22Rv1 (cell line): ENCODE results near the gene OR2A25.
A peak's percentile ranks its signal among the peaks of the same experiment; 100 is the strongest.

Source experiments
- H3K27ac ChIP-seq: fragments of 450-650 bp; 2 replicates; pipeline ENCODE4 v1.5.1; 2017
- ZFX ChIP-seq: fragments of 450-650 bp; IDR thresholded peaks from 2 replicates; pipeline ENCODE4 v1.6.1; 2017; ENCODE audit warnings: antibody characterized with exemption, borderline replicate concordance
- TF ChIP-seq, protein P1 (sequence below): fragments of 450-650 bp; IDR thresholded peaks from 2 replicates; pipeline ENCODE4 v1.5.1; 2017; ENCODE audit warnings: mild to moderate bottlenecking

Gene OR2A25

GRCh38 chr7:144102041-144102440 is 32.4 kb downstream of the OR2A25 start:
- TF ChIP-seq, protein P1, sequence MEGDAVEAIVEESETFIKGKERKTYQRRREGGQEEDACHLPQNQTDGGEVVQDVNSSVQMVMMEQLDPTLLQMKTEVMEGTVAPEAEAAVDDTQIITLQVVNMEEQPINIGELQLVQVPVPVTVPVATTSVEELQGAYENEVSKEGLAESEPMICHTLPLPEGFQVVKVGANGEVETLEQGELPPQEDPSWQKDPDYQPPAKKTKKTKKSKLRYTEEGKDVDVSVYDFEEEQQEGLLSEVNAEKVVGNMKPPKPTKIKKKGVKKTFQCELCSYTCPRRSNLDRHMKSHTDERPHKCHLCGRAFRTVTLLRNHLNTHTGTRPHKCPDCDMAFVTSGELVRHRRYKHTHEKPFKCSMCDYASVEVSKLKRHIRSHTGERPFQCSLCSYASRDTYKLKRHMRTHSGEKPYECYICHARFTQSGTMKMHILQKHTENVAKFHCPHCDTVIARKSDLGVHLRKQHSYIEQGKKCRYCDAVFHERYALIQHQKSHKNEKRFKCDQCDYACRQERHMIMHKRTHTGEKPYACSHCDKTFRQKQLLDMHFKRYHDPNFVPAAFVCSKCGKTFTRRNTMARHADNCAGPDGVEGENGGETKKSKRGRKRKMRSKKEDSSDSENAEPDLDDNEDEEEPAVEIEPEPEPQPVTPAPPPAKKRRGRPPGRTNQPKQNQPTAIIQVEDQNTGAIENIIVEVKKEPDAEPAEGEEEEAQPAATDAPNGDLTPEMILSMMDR, result no peak
- no peak for TF ChIP-seq ZFX
- no peak overlapping the region for H3K27ac ChIP-seq

- TF ChIP-seq, protein P1, result no peak
- no peak for TF ChIP-seq ZFX
- H3K27ac ChIP-seq, result no peak overlapping the region
Observed at GRCh38 chr7:144105211-144105610, 35.6 kb downstream of the OR2A25 start.

DNA sequence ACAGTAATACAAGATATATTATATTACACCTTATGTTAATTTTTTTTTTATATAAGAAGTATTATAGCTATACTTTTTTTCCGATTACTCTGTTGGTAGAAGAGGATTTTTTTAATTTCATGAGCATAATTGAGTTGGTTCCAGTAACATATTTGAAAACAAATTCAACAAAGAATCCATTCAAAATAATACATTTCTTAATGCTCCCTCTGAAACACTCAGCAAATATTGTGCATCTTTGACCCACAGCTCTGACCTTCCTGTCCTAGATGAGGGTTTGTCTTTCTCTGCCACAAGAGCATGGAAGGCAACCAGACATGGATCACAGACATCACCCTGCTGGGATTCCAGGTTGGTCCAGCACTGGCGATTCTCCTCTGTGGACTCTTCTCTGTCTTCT is 39.7 kb downstream of the OR2A25 start, which contains the start of gene OR2A2:
OR2A2 (plus strand) TSS at position 301 of the 400 bp plus-strand sequence; CDS start at position 301, 0 bp downstream.
- no peak within 1 kb of the TSS for H3K27ac ChIP-seq
- no peak for TF ChIP-seq ZFX
- TF ChIP-seq, protein P1, result no peak

- no peak for TF ChIP-seq ZFX
- TF ChIP-seq, protein P1, result no peak
- H3K27ac ChIP-seq, result no peak overlapping the region
Observed at GRCh38 chr7:144110272-144110671, 40.7 kb downstream of the OR2A25 start.

- H3K27ac ChIP-seq, result no peak overlapping the region
- TF ChIP-seq, protein P1, result no peak
- no peak for TF ChIP-seq ZFX
Observed at GRCh38 chr7:144113651-144114050, 44.0 kb downstream of the OR2A25 start.

GRCh38 chr7:144118341-144118740 is 48.7 kb downstream of the OR2A25 start:
- TF ChIP-seq ZFX, result no peak
- TF ChIP-seq, protein P1, result 0 out of 2 replicates have a peak, but pooled peaks have one; percentile 15
- H3K27ac ChIP-seq, result no peak overlapping the region

GRCh38 chr7:144122876-144123275 is 53.3 kb downstream of the OR2A25 start, which contains the start of gene OR2A14:
OR2A14 (plus strand) TSS chr7:144123176; CDS start chr7:144129113, 5,937 bp downstream.
- H3K27ac ChIP-seq, result no peak within 1 kb of the TSS
- TF ChIP-seq ZFX, result no peak
- TF ChIP-seq, protein P1, result no peak
